HG02970 (cell line): ENCODE results near the gene PPP1R1C.
"Not testable (repeated sequence)": the region's sequence is repeated elsewhere in the genome, so short reads cannot be mapped to it uniquely, and the experiment has no call there.

ENCODE experiments used
- ATAC-seq: cut with Tn5 transposase; IDR thresholded peaks from one replicate; pipeline ENCODE4 v1.9.1; 2021; ENCODE audit warnings: mild to moderate bottlenecking, moderate library complexity, moderate number of reproducible peaks; ENCODE audit not compliant: unreplicated experiment, low FRiP score

Gene PPP1R1C, protein sequence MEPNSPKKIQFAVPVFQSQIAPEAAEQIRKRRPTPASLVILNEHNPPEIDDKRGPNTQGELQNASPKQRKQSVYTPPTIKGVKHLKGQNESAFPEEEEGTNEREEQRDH

DNA sequence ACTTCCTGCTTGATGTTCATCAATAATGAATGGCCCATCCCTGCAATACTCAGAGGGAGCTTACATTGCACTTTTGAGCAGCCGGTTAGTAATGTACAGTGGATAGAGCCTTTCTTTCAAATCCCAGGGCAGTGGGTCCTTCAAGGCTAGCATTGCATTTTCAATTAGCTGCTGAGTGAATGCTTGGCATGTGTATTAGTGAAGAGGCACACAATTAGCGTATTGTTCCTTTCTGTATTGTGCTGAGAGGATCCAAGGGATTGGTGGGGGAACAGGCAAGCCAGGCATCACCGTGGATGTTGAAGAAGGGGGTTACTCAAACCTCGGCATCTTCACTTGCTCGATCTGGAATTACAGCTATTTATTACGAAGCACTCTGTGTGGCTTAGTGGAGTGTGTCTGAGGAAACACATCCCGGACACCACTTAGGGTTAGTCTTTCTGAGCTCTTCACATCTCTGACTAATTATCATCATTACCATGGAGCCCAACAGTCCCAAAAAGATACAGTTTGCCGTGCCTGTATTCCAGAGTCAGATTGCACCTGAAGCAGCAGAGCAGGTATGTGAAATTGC is at the start of gene PPP1R1C:
Gene PPP1R1C (plus strand): TSS at position 222 of the 574 bp plus-strand sequence. CDS start 258 bp downstream, at position 480.
- no peak for ATAC-seq

DNA sequence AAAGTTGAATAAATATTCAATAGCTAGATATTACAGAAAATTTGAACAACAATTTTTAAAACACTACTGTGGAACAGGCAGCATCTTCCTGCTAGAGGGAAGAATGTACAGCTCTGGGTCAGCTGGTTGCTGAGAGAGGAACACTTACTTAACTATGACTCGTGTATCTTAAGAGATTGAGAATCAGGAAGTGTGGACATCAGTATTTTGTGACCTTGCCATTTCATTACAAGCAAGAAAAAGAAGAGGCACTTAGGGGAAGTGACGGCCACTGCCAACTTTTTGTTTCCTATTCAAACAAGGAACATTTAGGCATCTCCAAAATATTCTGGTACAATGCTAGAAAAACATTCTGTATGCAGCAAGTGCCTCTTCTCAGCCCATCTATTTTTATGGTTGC is 48.2 kb upstream of the PPP1R1C start:
- ATAC-seq: no peak

DNA sequence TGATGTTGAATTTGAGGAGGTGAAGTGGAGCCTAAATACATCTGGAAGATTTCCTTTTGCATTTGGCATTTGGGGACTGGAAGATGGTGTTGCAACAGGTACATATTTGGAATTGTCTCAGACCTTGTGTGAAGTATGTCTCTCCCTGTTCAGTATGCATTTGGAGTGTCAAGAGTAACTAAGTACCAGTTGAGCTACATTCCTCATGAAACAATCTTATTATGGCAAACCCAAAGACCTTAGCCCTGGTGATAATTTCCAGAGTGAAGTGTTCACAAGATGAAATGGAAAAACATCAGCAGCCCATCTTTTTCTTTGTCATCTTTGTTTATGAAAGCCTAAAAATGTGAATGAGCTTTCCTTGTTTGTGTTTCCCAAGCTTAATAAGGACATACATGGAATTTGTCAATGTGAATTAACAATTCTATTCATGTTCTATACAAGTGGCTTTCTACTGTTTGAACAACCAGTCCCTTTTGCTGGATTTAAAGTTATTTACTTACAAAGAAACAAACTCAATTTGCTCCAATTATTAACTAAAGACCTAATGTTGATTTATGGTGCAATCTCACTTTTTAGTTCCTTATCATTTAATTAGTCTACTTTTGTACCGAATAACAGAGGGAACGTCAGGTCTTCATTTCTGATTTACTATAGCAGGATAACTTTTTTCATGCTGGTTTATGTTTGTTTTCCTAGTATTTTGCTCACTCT is 42.1 kb upstream of the PPP1R1C start:
- no peak for ATAC-seq

DNA sequence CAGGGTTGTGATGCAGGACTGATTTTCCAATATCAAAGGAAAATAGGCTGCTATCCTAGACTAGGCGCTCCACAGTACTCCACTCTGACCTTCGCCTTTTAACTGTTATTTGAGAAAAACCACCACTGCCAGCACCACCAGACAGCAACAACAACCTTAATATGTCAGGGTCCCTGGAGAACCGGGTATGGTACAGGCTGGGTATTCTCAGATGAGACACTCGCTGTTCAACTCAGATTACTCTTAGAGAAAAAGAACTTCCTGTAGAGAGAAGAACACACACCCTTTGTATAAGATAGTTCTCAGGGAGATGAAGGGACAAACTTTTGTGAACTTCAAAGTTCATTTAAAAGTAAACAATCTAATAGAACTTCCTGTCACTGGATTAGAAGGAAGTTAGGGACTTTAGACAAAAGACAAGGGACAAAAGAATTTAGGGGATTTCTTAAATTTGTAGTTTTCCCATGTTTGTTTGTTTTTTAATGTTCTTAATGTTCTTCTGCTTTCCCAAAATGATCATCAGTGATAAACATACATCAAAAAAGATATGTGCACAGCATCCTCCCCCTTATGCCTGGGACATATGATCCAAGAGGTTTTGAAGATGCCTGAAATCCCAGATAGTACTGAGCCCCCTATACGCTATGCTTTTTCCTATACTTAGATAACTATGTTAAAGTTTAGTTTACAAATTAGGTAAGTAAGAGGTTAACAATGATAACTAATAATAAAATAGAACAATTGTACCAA is 41.3 kb upstream of the PPP1R1C start:
- no peak for ATAC-seq

DNA sequence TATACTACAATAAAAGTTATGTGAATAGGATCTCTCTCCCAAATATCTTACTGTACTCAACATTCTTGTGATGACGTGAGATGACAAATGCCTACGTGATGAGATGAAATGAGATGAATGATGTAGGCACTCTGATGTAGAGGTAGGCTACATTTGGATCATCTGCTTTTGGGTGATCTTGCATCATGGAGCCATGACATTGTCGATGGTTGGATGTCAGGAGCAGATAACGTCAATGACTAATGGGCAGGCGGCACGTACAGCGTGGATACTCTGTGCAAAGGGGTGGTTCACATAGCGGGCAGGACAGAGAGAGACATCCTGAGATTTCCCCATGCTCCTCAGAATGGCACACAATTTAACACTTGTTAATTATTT is 40.8 kb upstream of the PPP1R1C start:
- no peak for ATAC-seq

DNA sequence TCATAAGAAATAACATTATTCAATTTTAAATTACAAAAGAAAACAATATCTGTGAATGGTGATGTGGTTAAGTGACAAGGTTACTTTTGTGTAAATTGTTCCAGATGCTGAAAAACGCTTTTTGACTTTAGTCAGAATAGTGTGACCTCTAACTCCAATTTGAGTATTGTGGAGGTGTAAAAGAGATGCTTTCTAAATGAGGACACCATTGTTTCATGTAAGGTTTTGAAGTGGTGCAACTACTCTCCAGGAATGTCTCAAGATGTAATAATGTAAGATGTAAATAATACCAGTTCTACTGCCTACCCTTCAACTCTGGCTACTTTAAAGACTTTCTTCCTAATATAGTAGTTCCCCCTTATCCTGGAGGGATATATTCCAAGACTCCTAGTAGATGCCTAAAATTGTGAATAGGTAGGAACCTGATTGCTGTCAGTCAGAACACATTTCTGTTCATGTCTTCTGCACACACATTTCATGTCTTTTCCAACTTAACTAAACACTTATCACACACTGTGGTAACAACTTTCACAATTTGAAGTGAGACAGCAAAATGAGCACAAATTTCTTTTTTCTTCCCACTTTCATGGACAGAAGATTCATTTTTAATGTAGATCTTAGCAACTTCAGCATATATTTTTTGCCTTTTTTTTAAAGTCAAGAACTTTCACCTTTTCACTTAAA is 39.1 kb upstream of the PPP1R1C start:
- ATAC-seq: no peak

DNA sequence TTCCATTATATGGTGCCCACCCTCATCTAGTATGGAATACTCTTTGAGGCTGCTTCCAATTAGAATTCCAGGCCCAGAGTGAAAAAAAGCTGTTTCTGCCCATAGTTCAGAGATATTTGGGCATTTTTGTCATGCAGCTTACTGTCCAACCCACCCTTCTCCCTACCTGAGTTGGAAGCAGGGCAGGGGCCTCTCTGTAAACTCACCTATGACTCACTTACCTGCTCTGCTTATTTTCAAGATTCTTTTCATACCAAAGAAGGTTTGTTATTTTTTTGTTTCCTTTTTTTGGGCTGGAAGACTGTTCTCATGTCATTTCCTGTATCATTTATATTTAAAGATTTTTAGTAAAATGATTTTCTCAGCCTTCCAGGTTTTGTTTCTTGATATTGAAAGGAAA is 38.4 kb upstream of the PPP1R1C start:
- ATAC-seq: no peak

DNA sequence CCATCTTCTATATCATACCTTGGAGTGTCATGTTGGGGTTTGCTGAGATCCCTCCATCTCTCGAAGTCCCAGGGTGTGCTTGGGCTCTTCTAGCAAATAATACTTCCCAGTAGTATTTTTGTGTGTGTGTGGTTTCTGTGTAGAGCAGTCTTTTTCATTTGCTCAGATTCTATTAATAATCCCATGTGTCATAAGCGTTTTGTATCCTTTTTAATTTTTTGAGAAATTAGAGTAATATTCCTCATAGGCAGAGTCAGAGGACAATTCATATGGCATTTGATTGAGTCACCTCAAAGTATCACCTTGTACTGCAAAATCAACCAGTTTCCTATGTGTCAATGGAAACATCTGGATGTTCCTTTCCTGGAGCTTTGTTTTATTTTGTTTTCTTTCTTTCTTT is 37.4 kb upstream of the PPP1R1C start:
- no peak for ATAC-seq

DNA sequence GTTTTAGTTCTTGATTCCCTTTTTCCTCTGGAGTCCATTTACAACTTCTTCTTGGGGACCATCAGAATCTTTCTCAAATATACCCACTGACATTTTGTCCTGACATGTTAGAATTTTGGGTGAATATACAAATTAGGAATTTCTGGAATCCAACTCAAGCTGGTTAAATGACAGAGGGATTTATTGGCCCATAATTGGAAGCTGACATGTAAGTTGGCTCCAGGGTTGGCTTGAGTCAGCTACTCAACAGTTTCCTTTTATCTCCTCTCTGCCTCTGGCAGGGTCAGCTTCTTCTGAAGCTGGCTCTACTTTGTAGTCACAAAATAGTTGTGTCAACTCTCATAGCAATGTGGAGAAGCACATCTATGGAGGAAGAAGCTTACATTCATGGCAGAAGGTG is 36.6 kb upstream of the PPP1R1C start:
- ATAC-seq: no peak

DNA sequence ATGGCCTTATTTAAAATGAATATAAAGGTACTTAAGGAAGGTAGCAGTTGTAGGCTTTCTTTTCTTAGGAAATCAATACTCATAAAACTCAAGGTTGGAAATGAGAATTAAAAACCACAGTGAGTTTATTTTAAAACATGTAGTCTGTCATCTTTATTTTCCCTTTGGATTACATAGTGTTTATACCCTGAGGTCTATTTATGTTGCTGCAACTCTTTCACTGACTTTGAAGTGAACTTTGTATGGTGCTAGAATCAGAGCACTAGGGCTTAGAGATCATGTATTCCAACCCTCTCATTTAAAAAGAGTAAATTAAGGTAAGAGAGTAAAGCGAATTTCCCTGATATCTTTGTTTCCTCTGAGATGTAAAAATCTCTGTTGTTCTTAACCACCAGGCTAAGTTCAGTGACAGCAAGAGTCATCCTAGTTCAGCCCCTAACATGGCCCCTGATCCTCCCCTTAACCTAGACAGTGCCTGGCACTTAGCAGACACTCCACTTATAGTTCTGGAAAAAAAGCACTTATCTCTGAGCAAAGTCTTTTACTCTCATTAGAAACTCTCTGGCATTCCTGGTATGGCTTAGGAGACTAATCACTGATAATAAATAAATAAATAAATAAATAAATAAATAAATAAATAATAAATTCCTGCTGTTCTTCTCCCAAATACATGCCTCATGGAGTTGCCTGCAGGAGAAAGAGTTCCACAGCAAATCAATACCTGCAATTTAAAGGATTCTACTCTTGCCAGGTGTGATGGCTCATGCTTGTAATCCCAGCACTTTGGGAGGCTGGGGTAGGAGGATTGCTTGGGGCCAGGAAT is 33.0 kb upstream of the PPP1R1C start:
- no peak for ATAC-seq

DNA sequence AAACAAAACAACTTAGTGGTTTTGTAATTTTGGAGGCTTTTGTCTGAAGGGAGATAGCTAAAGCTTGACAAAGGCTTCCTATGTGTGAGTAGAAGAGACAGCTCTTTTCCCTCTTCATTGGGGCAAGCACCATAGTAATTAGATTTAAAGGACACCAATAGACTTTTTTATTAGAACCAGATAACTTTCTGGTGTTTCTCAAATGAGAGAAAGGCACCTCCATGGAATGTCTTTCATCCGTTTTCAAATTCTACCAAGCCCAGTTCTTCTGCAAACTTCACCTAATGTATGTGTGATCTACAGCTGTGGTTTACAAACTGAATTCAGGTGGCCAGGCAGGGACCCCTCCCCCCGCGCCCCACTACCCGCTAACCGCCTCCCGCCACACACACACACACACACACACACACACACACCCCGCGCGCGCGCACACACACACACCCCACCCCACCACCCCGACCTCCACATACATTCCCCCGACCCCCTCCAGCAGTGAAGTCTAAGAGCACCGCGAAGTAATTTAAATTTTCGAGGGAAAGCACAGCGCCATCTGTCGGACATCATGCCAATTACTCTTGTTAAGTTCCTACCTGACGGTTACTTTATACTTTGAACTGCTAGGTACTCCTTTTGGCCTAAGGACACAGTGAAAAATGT is 31.6 kb upstream of the PPP1R1C start:
- ATAC-seq: peak; percentile 79

DNA sequence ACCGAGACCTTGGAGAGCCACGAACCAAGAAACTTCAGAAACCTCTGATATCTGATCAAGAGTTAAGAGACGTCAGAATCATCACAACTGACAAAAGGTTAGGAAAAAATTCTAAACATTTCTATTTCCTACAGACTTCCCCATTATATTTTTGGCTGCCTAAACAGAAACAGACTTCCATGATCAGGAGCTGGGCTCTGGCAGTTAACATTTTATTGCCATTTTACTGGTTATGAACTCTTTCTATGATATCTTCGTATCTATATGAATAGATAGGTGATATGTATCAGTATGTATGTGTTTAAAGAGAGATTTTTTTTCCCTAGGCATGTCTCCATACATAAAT is 31.1 kb upstream of the PPP1R1C start:
- ATAC-seq: peak; percentile 14

DNA sequence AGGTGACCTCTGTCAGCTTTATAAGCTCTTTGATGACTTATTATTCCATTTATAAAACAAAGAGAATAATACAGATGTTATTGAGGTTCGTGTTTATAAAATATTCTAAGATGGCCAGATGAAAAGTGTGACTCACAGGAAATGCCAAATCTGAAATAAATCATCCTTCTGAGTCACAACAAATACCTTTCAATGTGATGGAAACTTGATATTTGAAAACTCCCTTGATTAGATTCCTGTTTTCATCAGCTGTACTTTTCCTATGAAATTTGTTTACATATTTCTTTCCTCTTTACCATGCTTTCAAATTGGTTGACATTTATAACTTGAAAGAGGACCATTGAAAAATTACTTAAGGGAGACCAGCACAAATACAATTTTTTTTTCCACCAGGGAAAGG is 30.6 kb upstream of the PPP1R1C start:
- no peak for ATAC-seq

DNA sequence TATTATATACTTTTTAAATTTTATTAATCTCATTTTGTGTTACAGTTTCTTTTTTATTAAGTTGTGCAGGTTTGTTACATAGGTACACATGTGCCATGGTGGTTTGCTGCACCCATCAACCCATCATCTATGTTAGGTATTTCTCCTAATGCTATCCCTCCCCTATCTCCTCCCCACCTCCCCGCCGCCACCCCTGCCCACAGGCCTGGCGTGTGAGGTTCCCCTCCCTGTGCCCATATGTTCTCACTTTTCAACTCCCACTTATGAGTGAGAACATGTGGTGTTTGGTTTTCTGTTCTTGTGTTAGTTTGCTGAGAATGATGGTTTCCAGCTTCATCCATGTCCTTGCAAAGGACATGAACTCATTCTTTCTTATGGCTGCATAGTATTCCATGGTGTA is 29.8 kb upstream of the PPP1R1C start:
- ATAC-seq: not testable (repeated sequence)

DNA sequence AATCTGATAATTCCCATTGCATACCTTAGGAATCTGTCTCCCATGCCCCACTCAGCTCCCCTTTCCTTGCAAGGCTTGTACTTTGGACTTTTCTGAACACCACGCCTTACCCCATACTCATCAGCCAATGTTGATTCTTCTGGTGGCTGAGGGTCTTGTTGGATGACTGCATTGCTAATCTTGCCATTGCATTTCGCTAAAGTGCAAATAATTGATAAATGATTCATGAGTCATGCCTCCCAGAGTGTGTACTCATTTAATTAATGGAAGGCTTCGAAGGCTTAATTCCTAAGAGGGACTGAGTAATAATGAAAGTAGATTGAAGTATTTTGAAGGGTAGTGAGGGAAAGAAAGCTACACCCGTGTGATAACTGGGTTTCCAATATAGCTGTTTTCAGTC is 28.0 kb upstream of the PPP1R1C start:
- ATAC-seq: no peak

DNA sequence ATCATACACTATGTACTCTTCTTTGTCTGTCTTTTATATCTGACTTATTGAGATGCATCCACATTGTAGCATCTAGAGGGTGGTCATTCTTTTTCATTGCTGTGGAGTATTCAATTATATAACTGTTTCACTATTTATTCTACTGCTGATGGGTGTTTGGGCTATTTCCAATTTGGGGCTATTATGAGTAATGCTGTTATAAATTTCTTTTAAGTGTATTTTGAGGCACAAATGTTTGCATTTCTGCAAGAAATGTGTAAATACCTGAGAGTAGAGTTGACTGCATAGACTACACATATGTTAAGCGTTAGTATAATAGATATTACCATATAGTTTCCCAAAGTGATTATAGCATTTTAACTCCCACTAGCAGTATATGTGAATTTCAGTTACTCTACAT is 26.9 kb upstream of the PPP1R1C start:
- ATAC-seq: no peak

DNA sequence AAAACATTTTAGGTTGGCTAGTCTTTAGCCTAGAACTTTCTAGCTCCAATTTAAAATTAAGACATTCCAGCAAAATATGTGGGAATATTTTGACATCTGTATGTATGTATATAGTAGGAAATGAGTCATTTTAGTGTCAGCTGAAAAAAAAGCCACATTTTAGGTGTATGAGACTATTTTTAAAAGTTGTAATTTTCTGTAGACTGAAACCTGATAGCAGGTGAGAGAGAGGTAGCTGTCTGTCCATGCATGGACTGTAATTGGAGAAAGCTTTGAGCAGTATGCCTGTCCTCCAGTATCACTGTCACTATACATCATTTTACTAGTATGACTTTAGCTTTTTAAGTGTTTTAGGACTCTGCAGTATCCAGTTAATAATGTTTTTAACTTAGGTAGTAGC is 26.1 kb upstream of the PPP1R1C start:
- ATAC-seq: no peak

DNA sequence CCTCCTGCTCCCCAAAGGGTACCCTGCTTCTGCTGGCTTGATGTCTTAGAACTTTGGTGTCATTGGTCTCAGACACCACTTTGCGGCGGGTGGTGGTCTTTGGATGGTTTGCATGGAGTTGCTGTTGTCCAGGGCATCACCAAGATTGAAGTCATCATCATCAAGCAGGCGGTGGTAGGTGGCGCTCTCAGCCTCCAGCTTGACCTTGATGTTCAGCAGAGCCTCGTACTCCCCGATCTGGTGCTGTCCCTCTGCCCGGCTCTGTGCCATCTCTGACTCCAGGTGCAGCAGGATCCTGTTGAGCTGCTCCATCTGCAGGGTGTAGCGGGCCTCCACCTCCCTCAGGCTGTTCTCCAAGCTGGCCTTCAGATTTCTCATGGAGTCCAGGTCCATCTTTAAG is 24.5 kb upstream of the PPP1R1C start:
- not testable (repeated sequence) for ATAC-seq

DNA sequence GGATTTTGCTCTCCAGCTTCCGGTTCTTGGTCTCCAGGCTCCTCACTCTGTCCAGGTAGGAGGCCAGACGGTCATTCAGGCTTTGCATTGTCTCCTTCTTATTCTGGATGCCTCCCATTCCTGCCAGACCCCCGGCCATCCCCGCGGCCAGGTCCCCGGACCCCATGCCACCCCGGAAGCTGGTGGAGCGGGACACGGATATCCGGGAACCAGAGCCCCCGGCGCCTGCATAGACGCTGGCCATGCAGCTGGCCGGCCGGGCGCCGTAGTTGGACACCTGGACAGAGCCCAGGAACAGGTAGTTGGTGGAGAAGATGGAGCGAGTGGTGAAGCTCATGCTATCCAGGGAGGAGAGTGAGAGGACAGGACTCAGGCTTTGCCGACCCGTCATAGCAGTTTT is 23.5 kb upstream of the PPP1R1C start:
- ATAC-seq: no peak
